CD1c-positive myeloid dendritic cell (primary cell): ENCODE results near the gene MAU2.

Experiments
- DNase-seq: peaks from one replicate; pipeline ENCODE4 v3.0.0-alpha.2; 2016; ENCODE audit errors: extremely low spot score

The MAU2 gene

DNA sequence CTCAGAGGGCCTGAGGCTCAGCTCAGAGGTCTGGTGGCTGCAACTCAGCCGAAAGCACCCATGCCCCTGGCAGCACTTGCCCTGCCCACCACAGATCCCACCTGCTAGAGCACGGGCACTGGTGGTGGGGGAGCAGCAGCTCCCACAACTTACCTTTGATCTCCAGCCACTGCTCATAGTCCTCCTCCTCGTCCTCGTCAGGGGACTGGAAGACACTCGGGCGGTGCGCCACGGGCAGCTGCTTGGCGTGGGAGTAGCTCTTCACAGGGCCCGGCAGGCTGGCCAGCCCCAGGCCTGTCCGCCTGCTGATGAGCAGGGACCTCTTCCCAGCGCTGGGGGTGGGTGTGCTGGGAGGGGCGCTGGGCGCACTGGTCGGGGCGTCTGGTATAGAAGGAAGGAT, 14.9 kb upstream of the MAU2 start:
- no peak for DNase-seq

DNA sequence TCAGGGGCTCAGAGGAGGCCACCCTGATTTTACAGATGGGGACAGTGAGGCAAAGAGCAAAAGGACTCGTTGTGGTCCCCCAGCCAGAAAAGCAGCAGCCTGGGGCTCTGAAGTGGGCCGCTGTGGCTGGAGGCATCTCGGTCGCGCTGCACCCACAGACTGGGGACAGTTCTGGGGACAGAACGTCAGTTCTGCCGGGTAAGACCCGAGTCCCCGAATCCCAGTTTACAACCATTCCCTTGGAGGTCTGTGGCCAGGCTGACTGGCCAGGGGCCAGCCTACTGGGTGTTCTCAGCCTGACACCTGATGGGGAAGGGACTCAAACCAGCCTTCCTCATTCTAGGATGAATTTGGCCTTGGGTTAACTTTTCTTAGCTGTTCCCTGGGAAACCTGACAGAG, 14.4 kb upstream of the MAU2 start:
- no peak for DNase-seq

DNA sequence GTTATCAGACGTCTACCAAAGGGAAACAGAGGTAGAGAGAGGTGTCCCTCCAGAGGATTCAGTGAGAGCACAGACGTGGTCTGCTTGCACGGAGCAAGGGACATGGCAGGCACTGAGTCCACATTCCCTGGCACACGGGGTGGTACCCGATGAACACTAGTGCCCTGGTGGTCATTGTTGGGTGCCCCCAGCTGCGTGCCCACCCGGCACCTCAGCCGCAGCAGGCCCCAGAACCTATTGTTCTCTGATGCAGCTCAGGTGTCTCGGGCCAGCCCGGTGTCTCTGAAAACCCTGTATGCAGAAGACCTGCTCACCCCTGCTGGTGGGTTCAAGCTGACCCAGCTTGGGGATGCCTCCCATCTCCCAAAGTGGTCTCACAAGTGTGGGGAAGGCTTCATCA, 12.3 kb upstream of the MAU2 start:
- DNase-seq, result no peak

DNA sequence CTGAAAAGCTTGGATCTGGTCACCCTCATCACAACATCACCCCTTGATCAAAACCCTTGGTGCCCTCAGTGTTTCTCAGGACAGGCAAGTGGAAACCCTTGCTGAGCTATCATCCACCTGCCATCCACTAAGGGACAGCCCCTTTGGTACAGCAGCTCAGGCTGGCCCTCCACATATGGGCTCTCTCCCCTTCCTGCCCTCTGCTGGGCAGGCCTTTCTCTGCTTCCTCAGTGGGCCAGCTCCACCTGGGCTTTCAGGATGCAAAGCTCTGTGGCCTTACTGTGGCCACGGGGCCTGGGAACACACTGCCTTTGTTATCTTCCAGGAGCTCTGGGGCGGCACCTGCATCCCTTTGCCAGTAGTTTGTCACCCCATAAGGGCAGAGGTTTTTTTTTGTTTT, 5.2 kb upstream of the MAU2 start:
- no peak for DNase-seq

DNA sequence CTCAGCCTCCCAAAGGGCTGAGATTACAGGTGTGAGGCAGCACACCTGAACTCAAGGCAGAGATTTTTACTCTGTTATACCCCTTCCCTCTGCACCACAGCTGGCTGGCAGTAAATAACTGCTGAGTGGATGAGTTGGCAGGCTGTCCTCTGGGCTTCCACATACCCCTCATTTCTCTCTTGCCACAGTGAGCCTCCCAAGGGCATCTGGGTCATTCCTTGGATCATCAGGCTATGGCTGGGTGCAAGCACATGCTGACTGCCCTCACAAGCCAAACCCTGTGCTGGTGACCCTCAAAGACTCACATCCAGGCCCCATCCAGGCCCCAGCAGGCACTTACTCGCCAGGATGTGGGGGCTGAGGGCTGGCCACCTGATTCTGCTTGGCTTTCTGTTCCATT, 4.5 kb upstream of the MAU2 start:
- DNase-seq, result no peak

DNA sequence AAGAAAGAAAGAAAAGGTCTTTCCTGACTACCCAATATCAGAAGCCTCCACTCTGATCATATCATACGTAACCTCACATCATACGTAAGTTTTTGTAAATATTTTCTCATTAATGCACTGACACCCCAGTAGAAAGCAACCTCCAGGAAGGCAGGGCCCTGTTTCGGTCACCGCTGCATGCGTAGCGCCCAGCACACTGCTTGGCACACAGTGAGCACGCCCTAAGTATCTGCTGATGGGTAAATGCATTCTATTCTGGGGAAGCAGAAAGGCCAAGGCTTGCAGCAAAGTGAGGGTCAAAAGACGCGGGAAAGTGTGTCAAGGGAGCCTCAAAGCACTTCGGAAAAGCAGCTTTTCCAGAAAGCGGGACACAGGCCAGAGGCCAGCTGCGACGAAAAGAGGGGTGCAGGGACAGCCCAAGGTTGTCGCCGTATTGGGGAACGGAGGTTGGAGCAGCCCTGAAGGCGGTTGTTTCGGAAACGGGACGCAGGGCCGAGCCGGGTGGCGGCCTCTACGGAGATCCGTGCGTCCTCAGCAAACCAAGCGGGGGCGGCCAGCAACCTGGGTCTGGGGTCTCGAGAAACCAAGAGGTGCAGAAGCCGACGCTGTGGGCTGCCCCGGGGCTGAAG, 783 bp upstream of the MAU2 start:
- no peak for DNase-seq

DNA sequence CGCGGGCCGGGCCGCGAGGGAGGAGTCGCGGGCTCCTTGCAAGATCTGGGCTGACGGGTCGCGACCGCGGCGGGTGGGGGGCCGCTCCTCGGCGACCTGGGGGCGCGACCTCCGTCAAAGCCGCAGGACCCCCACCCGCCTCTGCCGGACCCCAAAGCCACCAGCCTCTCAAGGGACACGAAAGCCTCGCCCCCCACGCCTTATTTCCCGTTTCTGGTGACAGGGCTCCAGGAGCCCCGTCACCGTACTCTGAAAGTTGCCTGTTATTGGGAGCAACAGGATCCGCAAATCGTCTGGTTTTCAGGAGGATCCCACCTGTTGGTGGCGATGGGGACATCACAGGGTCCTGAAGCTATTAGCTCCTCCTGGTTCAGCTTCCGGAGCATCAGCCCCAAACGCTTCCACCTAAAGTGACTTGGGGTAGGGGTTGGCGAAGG, 530 bp downstream of the MAU2 start:
- peak; percentile 65 for DNase-seq

DNA sequence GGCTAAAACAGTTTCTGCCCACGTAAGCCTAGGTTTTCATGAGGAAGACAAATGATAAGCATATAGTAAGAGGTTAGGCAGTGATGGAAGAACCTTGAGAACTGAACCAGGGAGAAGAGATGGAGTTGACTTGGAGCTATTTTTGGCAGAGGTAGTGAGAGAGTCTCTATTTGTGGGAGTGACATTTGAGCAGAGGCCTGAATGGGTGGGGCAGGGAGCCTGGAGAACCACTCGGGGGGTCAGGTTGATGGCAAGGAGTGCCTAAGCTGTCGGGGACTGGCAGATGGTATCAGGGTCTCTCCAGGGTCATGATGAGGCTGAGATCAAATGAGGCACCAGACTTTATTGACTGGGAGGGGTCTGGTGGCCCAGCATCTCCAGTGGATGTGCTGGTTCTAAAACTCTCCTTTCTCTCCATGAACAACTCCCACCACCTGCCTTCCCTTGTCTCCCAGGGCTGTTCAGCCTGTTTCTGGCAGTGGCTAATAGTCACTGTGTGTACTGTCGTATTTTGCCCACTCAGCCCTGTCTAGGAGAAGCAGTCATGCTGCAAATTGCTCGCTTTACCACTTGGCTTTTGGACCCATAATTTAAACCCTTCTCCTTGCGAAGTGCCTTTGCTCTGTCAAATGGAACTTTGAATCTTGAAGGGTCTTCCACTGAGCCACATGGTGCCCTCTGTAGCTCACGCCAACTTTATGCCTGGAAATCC, 3.6 kb downstream of the MAU2 start:
- DNase-seq, result no peak

DNA sequence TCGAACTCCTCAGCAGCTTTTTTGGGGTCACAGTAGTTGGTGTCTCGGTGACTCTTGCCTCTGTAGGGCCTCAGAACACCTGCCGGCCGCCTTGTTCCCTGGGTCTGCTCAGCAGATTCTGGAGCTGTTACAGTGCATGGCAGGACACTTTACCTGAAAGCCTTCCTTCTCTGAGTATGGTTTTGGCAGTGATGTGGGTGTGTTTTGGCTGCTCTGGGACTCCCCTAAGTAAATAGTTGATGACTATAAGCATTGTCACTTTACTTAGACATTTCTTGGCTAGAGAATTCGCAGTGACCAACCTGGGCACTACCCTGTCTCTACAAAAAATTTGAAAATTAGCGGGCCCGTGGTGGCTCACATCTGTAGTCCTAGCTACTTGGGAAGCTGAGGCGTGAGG, 7.0 kb downstream of the MAU2 start:
- DNase-seq, result no peak

DNA sequence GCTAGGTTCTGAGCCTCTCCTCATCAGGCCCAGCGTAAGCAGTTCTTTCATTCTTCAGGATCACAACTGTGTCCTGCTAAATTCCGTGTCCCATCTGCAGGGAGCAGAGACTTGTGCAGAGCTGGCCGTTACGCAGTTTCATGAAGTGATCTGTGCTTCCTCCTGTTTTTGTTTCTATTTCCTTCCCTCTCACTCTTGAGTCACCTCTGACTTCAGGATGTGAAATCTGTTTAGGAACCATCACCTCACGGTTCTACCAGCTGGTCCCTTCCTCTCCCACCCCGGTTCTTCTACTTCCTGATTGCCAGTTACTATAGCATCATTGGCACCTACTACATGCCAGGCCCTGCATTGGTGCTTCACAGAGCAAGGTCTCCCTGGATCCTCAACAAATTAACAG, 8.5 kb downstream of the MAU2 start:
- peak; percentile 56 for DNase-seq

DNA sequence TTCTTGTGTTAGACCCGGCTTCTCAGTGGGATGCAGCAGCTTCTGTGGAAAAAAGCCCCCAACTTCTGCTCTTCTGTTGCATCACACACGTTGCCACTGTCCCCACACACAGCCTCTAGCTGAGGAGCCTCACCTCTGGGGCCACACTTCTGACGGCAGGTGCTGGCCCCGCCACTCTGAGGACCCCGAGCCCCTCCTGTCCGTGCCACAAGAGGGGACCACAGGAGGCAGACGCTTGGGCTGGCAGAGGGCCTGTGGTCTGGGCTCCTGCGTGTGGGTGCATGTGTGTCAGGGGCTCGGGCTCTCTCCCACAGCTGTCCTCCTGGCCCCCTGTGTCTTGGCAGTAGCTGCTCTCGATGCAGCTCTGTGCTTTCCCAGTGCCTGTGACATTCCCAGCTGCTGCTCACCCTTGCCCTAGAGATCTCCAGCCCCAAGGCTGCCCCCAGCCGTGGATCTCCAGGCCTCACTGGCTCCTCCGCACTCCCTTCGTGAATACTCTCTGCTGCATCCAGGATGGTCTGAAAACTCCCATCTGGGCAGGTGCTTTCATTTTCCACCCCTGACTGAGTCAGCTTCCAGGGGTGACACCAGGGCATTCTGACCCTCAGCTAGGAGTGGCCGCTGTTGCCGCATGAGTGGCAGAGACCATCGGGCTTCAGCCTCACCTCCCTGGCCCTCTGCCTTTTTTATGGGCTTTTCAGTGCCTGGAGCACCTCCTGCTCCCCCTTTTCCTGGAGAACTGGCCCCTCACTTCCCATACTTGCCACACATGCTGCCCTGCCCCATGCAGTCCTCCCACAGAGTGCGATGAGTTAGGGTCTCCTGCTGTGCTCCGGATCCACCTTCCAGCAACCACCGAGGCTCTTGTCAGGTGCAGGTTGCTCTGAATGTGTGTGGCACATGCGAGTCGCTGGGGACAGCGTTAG, 13.7 kb downstream of the MAU2 start:
- DNase-seq, result no peak

DNA sequence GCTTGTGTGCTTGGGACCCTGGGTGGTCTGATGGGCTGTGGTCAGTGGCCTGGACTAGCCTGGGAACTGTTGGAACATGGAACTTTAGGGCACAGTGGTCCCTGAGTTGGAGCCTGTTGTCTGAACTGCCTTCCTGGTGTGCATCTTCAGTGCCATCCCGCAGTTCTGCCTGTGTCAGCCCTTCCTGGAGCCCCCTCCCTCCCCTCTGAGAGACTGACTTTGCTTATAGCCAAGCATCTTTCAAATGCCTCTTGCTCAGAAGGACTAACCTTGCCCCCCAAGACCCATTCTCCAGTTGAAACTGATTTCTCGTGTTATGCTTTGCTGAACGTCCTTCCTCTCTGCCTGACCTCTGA, 14.3 kb downstream of the MAU2 start:
- no peak for DNase-seq

DNA sequence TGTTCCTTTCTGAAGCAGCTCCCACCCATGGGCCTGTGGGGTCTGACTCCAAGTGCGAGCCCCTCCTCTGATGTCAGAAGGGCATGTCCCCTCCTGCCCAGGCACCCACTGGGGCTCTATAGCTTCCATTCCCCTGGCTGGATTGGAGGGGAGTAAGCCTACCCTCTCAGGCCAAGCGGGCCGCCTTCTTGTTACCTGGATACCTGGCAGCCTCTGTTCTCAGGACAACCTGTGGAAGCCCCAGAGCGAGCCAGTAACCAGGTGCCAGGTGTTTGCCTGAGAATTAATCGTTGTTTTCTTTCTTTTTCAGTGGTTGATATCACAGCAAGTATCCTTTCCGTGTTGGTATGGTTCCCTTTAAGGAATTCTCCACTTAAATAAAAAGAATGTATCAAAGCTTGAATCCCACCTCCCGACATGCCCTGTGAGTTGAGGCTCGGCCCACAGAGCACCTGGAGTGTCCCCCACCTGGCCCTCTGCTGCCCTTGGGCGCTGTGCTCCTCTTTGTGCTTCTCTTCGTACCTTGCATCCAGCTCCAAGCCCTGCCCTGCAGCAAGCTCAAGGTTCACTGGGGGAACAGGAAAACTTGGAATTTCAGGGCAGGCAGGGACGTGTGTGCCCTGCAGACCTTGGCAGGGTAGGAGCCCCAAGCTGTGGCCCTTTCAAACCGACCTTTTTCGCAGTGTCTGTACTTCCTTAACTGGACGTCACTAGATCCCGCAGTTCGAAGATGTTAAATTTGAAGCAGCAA, 15.0 kb downstream of the MAU2 start:
- DNase-seq, result no peak

DNA sequence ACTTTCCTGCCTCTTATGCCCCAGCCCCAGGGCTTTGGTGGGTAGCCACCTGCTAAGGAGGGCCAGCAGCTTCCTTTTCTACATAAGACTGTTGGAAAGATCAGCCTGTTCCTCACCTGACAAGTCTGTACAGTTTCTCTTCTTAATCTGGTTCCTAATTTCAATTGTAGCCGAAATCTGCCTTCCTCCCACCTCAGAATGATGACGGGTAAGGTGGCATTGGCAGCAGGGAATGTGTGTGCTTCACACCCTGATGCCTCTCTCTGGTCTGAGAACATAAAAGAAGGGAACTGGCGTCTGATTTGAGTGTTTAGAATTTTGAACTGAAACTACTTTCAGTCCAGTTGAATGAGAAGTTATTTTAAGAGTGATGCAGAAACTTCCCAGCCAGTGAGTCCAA, 16.0 kb downstream of the MAU2 start:
- no peak for DNase-seq

DNA sequence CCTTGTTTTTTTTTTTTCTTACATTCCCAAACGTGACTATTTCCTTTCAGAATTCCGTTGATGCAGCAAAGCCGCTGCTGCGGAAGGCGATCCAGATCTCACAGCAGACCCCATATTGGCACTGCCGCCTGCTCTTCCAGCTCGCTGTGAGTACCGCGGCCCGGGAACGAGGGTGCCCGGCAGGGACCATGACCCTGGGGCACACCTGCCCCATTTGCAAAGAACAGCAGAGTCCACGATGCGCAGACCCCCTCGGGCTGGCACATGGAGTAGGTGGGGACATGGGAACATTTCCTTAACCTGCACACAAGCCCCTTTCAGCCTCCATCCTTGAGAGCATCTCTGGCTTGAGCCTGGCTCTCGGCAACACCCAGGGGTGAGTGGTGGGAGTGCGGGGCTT, 16.5 kb downstream of the MAU2 start:
- no peak for DNase-seq

DNA sequence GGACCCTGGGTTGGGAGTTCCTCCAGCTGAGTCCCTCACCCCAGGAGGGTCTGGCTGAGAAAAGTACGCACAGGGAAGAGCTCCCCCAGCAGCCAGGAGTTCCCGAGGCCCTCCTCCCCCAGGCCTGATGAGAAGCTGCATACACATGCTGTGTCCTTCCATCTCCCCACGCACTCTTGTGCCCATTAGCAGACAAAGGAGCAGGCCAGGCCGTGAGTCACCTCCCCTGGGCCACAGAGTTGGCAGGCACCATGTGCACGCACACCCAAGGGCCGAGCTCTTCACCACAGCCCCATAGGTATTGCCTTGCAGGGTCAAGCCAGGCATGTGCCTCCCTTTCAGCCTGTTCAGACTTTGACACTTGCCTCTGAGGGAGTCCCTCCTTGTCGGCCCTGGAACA, 17.5 kb downstream of the MAU2 start:
- DNase-seq, result no peak

DNA sequence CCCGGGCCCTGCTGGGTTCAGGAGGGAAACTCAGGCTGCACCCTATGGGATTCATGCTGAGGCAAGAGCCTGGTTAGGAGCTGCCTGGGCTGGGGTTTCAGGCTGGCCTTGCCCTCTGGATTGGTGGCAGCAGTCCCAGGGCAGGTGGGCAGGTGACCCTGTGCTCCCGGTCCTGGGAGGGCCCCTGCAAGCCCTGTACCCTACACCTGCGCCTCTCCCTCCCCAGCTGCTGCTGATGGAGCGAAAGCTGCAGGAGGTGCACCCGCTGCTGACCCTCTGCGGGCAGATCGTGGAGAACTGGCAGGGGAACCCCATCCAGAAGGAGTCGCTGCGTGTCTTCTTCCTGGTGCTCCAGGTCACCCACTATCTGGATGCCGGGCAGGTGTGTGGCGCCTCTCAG, 20.4 kb downstream of the MAU2 start:
- no peak for DNase-seq

DNA sequence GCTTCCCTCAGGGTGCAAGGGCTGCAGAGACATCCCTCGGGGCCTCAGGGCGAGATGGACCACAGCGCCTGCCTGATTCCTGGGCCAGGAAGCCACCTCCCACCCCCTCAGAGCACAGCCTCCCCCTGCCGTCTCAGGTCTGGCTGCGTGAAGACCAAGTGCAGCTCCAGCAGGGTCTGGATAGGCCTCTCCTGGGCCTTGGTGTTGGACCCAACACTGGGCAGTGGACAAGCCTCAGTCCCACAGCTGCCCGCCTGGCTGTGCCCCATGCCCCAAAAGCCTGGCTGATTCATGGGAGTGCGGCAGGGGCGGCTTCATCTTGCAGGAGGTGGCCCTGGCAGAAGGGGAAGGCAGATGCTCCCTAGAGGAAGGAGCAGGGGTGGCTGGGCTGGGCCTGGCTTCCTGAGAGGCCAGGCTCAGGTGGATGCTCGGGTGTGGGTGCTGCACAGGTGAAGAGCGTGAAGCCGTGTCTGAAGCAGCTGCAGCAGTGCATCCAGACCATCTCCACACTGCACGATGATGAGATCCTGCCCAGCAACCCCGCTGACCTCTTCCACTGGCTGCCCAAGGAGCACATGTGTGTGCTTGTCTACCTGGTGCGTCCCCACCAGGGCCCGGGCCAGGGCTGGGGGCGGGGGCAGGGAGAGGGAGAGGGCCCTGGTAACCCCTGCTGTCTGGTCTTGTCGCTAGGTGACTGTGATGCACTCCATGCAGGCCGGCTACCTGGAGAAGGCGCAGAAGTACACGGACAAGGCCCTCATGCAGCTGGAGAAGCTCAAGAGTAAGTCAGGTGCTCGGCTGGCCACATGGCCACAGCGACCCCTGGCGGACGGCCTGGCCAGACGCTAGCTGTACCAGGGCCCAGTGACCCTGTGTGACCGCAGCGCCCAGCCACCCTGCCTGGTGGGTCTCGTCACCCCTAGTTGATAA, 21.7 kb downstream of the MAU2 start:
- no peak for DNase-seq

DNA sequence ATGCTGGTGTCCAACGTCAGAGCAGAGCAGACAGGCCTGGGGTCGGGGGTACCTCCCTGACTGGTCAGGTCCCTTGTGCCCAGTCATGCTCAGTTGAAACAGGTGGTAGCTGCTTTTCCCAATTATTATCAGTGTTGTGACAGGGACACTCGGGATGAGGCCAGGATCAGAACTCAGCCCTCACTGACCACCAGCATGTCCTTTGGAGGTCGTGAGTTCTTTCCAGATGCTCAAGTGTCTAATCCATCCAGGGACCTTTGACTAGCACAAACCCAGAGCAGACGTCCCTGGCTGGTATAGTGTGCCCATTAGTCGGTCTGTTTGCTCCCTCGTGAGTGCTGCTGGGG, 22.4 kb downstream of the MAU2 start:
- no peak for DNase-seq

DNA sequence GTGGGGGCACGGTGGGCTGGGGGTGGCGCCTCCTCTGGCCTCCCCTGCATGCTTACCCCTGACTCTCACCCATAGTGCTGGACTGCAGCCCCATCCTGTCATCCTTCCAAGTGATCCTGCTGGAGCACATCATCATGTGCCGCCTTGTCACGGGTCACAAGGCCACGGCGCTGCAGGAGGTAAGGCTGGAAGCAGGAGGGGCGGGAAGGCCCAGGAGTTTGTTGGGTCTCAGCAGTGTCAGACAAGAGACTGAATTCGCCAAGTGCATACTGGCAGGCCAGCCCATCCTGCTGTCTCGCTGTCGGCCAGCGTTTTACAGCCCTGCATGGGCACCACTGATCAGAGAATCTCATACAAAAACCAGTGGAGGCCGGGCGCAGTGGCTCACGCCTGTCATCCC, 23.1 kb downstream of the MAU2 start:
- DNase-seq, result no peak

DNA sequence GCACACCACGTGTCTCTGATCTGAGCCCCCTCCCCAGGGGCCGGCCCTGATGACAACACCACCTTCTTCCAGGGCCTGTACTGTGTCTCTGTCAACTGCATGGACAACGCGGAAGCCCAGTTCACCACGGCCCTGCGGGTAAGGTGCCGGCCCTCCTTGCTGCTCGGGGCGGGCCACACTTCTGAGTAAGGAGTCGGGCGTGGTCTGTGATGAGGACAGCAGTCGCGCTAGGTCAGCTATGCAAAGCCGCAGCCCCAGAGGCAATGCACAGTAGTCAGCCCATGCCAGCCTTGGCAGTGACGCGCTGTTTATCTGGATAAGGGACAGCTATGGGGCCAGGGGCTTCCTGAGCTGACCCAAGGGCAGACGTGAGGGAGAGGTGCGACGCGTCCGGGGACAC, 24.6 kb downstream of the MAU2 start:
- DNase-seq, result no peak
